SH-SY5Y (cell line): ENCODE data around the gene NDUFB4.

ENCODE experiments used
- GATA2 ChIP-seq: IDR thresholded peaks from 2 replicates; pipeline ENCODE4 v1.6.1; 2011; ENCODE audit warnings: mild to moderate bottlenecking, low read depth, low read length
- GATA3 ChIP-seq: IDR thresholded peaks from 2 replicates; pipeline ENCODE4 v1.6.1; 2011; ENCODE audit warnings: low read depth, mild to moderate bottlenecking, low read length, moderate library complexity

GRCh38 chr3:120587332-120587975 lies 8.7 kb upstream of the NDUFB4 start:
- TF ChIP-seq GATA3 (no peak), GATA2 (no peak)
